HG02571 (cell line): ENCODE measurements around the gene INHBA.

Experiments
- ATAC-seq: cut with Tn5 transposase; IDR thresholded peaks from one replicate; pipeline ENCODE4 v1.9.1; 2021; ENCODE audit warnings: mild to moderate bottlenecking, moderate library complexity; ENCODE audit not compliant: unreplicated experiment

The INHBA gene

GRCh38 chr7:41702635-41703371, at the start of gene INHBA:
INHBA (minus strand) TSS chr7:41703090; CDS start chr7:41700374, 2,716 bp downstream.
- no peak for ATAC-seq

- no peak for ATAC-seq
These were observed 49.7 kb upstream of the INHBA start for GRCh38 chr7:41752615-41753014.

GRCh38 chr7:41750661-41751540, 48.0 kb upstream of the INHBA start:
- no peak for ATAC-seq

- no peak for ATAC-seq
These were observed 45.1 kb upstream of the INHBA start for GRCh38 chr7:41747961-41748360.

GRCh38 chr7:41745451-41745850, 42.6 kb upstream of the INHBA start:
- ATAC-seq: no peak

- ATAC-seq: no peak
These were observed 41.3 kb upstream of the INHBA start for GRCh38 chr7:41744161-41744560.

GRCh38 chr7:41742401-41743020, 39.6 kb upstream of the INHBA start:
- no peak for ATAC-seq

- no peak for ATAC-seq
These were observed 35.9 kb upstream of the INHBA start for GRCh38 chr7:41738806-41739205.

- ATAC-seq: no peak
These were observed 35.4 kb upstream of the INHBA start for GRCh38 chr7:41738336-41738735.

- no peak for ATAC-seq
These were observed 32.3 kb upstream of the INHBA start for GRCh38 chr7:41735206-41735605.

- no peak for ATAC-seq
These were observed 30.0 kb upstream of the INHBA start for GRCh38 chr7:41732843-41733306.

GRCh38 chr7:41732436-41732785, 29.5 kb upstream of the INHBA start:
- ATAC-seq: no peak

GRCh38 chr7:41731493-41732435, 28.9 kb upstream of the INHBA start:
- ATAC-seq: peak; percentile 91

- ATAC-seq: no peak
These were observed 27.8 kb upstream of the INHBA start for GRCh38 chr7:41730668-41731067.

GRCh38 chr7:41730161-41730560, 27.3 kb upstream of the INHBA start:
- no peak for ATAC-seq

- ATAC-seq: no peak
These were observed 26.2 kb upstream of the INHBA start for GRCh38 chr7:41729059-41729458.

GRCh38 chr7:41725013-41725412, 22.1 kb upstream of the INHBA start:
- ATAC-seq: no peak

GRCh38 chr7:41720886-41721285, 18.0 kb upstream of the INHBA start:
- no peak for ATAC-seq

GRCh38 chr7:41720046-41720445, 17.2 kb upstream of the INHBA start:
- no peak for ATAC-seq

- ATAC-seq: no peak
These were observed 13.8 kb upstream of the INHBA start for GRCh38 chr7:41716691-41717090.

GRCh38 chr7:41715000-41715399, 12.1 kb upstream of the INHBA start:
- no peak for ATAC-seq
